WI38 (cell line): ENCODE measurements around the gene SPATA21.

Experiments
- H3K4me3 ChIP-seq: 2 replicates; pipeline ENCODE4 v1.5.1; 2011; ENCODE audit warnings: low read depth, mild to moderate bottlenecking, control low read depth, low read length
- TF ChIP-seq, protein P1 (sequence below): IDR thresholded peaks from 2 replicates; pipeline ENCODE4 v1.5.1; 2012; ENCODE audit warnings: low read depth, mild to moderate bottlenecking, control low read depth, low read length

Gene SPATA21

DNA sequence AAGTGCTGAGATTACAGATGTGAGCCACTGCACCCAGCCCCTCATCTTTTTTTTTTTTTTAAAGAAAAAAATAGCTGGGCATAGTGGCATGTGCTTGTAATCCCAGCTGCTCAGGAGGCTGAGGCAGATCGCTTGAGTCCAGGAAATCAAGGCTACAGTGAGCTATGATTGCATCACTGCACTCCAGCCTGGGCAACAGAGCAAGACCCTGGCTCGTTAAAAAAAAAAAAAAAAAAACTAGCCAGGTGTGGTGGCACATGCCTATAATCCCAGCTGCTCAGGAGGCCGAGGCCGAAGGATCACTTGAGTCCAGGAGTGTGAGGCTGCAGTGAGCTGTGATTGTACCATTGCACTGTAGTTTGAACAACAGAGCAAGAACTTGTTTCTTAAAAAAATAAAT is 56.4 kb downstream of the SPATA21 start:
- no peak overlapping the region for H3K4me3 ChIP-seq
- TF ChIP-seq, protein P1, sequence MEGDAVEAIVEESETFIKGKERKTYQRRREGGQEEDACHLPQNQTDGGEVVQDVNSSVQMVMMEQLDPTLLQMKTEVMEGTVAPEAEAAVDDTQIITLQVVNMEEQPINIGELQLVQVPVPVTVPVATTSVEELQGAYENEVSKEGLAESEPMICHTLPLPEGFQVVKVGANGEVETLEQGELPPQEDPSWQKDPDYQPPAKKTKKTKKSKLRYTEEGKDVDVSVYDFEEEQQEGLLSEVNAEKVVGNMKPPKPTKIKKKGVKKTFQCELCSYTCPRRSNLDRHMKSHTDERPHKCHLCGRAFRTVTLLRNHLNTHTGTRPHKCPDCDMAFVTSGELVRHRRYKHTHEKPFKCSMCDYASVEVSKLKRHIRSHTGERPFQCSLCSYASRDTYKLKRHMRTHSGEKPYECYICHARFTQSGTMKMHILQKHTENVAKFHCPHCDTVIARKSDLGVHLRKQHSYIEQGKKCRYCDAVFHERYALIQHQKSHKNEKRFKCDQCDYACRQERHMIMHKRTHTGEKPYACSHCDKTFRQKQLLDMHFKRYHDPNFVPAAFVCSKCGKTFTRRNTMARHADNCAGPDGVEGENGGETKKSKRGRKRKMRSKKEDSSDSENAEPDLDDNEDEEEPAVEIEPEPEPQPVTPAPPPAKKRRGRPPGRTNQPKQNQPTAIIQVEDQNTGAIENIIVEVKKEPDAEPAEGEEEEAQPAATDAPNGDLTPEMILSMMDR = no peak

DNA sequence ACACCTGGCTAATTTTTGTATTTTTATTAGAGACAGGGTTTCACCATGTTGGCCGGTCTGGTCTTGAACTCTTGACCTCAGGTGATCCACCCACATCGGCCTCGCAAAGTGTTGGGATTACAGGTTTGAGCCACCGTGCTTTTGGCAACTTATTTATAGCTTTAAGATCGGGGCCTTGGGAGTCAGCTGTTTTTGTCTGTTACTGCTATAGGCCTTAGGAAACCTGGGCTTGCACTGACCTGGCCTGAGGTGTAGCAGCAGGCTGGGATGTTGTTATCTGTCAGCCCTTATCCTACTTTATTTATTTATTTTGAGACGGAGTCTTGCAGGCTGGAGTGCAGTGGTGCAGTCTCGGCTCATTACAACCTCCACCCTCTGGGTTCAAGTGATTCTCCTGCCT is 58.8 kb downstream of the SPATA21 start:
- TF ChIP-seq, protein P1 = no peak
- H3K4me3 ChIP-seq = no peak overlapping the region

DNA sequence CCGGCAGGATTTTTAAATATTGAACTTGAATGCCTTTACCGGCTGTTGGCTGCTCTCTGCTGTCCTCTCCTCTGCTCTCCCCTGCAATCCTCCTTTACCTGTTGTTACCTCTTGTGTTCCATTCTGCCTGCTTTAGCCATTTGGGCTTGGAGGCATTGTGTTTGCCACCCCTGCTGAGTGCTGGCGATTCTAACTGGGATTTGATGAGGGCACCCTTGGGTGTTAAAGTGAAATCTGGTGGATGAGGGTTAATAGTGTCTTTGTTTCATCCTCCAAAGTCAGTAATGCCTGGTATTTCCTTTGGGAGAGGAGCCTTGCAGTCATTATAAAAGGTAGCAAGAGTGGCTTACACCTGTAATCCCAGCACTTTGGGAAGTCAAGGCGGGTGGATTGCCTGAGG is 60.3 kb downstream of the SPATA21 start:
- H3K4me3 ChIP-seq = no peak overlapping the region
- TF ChIP-seq, protein P1 = no peak

DNA sequence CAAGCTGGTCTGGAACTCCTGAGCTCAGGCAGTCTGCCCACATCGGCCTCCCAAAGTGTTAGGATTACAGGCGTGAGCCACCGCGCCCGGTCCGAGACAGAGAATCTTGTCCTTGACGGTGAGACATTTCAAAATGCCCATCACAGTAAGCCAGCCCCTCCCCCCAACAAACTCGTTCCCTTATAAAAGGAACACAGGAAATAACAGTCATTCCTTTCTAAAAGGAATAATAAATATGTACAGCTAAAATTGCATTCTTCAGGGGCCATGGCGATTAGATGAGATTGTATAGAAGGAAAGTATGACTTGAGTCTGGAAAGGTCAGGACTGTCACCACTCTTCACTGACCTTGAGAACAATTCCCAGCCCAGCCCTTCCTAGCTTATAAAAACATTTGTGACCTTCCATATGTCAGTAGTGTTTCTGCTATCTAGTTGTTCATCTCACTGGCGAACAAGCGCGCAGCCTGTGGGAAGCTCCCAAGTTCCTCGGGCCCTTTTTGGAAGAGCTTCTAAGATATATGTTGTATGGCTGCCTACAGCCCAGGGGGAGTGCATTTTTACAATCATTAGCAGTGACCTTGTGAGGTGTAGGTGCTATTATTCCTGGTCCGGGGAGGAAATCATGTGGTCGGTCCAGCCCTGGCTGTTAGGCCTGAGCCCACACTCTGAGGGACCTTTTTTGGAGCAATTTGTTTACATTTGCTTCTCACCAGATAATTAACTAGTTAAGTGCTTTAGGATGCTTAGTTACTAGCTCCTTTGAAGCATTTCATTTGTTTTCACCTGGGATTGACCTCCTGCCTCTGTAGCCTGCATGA is 61.5 kb downstream of the SPATA21 start:
- TF ChIP-seq, protein P1 = no peak
- peak overlapping the region; percentile 39 for H3K4me3 ChIP-seq

DNA sequence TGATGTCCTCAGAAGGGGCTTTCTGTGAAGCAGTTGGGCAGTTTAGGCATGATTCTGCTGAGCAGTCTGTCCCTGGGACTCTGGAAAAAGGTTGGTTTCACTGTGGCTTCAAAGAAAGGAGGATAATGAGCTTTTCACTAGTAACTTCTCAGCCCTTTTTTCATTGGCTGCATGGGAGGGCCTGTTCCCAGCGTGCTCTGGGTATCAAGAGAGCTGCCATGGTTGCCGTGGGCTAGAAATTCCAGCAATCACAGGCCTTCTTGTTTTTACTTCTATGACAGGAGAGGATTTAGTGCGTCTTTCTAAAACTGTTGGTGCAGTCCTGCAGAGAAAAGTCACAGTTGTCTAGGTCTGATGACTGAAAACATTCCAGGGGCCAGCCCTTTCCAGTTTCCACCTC is 63.0 kb downstream of the SPATA21 start:
- H3K4me3 ChIP-seq = no peak overlapping the region
- TF ChIP-seq, protein P1 = no peak

DNA sequence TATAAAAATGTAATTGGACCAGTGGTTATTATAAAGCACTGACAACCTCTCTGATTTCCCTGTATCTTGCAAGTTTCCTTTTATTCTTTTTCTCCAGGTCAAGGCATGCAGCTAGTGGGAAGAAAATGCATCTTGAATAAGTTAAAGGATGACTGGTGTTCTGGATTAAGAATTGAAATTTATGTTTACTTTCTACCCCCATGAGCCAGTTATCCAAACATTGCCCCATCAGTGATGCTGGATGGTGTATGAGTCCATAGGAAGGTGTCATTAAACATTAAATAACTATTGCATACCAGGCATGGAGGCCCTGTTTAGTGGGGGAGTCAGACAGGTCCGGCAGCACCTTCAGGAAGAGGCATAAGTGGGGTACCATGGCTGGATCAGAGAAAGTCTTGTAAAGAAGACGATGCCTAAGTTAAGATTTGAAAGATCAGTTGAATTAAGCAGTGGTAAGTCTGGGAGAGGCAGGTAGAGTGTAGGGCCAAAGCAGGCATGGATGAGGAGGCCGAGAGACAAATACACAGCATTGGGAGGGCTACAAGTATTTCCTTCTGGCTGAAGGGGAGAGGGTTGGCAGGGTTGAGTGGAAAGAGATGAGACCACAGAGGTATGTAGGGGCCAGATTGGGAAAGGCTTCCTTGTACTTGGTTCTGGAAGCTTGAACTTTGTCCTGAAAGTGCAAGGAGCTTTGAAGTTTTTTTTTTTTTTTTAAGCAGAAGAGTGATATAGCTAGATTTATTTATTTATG is 64.5 kb downstream of the SPATA21 start:
- TF ChIP-seq, protein P1 = no peak
- no peak overlapping the region for H3K4me3 ChIP-seq

DNA sequence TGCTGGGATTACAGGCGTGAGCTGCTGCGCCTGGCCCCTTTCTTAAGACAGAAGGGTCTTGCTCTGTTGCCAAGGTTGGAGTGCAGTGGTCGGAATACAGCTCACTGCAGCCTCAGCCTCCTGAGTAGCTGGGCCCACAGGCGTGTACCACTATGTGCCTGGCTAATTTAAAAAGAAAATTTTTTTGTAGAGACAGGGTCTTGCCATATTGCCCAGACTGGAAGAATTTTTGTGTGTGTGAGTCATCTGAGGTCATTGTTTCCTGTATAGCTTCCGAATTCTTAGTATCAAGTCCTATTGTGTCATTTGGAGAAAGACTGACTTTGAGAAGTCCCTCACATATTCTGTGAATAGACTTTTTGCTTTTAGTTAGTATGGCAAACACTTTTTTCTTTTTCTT is 65.5 kb downstream of the SPATA21 start:
- TF ChIP-seq, protein P1 = no peak
- H3K4me3 ChIP-seq = no peak overlapping the region
